Measurements from ENCODE around the gene HNRNPC.

DNA sequence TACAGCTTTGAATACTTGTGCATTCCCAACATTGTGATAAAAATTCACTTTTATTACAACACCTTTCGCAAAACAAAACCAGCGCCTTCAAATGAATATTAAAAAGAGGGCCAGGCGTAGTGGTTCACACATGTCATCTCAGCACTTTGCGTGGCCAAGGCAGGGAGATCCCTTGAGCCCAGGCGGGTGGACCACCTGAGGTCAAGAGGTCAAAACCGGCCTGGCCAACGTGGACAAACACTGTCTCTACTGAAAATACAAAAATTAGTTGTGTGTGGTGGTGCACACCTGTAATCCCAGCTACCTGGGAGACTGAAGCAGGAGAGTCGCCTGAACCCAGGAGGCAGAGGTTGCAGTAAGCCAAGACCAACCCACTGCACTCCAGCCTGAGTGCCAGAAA, 42.8 kb downstream of the HNRNPC start:
- TF ChIP-seq, protein P1, sequence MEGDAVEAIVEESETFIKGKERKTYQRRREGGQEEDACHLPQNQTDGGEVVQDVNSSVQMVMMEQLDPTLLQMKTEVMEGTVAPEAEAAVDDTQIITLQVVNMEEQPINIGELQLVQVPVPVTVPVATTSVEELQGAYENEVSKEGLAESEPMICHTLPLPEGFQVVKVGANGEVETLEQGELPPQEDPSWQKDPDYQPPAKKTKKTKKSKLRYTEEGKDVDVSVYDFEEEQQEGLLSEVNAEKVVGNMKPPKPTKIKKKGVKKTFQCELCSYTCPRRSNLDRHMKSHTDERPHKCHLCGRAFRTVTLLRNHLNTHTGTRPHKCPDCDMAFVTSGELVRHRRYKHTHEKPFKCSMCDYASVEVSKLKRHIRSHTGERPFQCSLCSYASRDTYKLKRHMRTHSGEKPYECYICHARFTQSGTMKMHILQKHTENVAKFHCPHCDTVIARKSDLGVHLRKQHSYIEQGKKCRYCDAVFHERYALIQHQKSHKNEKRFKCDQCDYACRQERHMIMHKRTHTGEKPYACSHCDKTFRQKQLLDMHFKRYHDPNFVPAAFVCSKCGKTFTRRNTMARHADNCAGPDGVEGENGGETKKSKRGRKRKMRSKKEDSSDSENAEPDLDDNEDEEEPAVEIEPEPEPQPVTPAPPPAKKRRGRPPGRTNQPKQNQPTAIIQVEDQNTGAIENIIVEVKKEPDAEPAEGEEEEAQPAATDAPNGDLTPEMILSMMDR (IDR thresholded peaks at IDR 0.05): no peak
- no peak for TF ChIP-seq EZH2 (IDR thresholded peaks at IDR 0.05)

All from neural progenitor cell (in vitro differentiated cells).